ENCODE results near the gene PGF. TPM values are rescaled to one million over a fixed set of nuclear protein-coding genes. Genes with fewer than 3 reads are reported as not detected.
"Not testable (repeated sequence)": the region's sequence is repeated elsewhere in the genome, so short reads cannot be mapped to it uniquely, and the experiment has no call there.

Gene PGF
- total RNA-seq, 1 donor from 2014 or later: 12.4 TPM

- intact Hi-C loops (cut with DNase I): no loop called here
- no peak for DNase-seq (ENCODE audit: low spot score)
Observed at GRCh38 chr14:74934041-74934440, 21.4 kb downstream of the PGF start.

GRCh38 chr14:74932936-74933335, 22.5 kb downstream of the PGF start:
- intact Hi-C loops (cut with DNase I); DNase-seq (ENCODE audit: low spot score): not testable (repeated sequence)
- ATAC-seq: peak; percentile 29

More at GRCh38 chr14:74934041-74934440, 21.4 kb downstream of the PGF start:
- no peak for ATAC-seq

DNA sequence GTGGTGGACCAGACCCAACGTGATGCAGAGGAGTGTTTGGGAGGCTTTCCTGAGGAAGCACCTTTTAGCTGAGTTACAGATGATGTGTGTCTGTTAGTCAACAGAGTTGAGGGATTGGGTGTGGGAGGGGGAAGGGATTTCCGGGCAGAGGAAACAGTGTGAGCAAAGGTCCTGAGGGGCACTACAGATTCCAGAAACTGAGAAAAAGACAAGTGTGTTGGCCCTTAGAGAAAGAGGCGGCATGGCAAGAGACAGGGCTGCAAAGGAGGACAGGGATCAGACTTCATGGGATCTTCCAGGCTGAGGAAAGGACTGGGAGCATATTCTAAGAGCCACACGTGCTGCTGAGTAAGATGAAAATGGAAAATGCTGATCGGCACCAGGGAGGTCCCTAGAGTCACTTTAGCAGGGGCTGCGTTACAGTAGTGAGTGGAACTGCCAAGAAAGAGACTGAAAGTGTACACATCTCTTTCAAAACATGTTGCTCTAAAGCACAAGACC, 22.9 kb downstream of the PGF start:
- ATAC-seq (peak; percentile 95), DNase-seq (ENCODE audit: low spot score) (no peak)
- intact Hi-C loops (cut with DNase I): no loop called here

DNA sequence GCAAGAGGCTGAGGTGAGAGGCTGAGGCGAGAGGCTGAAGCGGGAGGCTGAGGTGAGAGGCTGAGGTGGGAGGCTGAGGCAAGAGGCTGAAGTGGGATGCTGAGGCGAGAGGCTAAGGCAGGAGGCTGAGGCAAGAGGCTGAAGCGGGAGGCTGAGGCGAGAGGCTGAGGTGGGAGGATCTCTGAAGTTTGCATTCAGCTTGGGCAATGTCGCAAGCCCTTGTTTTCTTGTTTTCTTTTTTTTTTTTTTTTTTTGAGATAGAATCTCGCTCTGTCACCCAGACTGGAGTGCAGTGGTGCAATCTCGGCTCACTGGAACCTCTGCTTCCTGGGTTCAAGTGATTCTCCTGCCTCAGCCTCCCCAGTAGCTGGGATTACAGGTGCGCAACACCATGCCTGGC, 23.7 kb downstream of the PGF start:
- ATAC-seq; DNase-seq (ENCODE audit: low spot score); intact Hi-C loops (cut with DNase I): not testable (repeated sequence)

GRCh38 chr14:74929242-74929641, 26.2 kb downstream of the PGF start:
- ATAC-seq (no peak), DNase-seq (ENCODE audit: low spot score) (no peak)
- intact Hi-C loops (cut with DNase I): no loop called here

DNA sequence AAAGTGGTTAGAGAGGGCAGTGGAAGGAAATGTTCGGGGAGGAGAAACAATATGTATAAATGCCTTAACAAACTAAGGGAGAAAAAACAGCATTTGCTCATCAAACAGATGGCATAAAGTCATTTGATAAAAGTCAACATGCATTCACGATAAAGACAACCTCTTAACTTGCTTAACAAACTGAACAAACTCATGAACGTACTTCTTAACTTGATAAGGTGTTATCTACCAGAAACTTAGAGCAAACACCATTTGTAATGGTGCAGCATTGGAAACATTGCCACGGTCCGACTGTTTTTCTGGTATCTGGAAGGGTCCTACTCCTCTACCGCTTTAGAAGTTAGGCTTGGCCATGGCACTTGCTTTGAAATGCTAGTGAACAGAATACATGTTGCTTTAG, 28.2 kb downstream of the PGF start:
- intact Hi-C loops (cut with DNase I): no loop called here
- ATAC-seq: no peak
- no peak for DNase-seq (ENCODE audit: low spot score)

GRCh38 chr14:74924061-74924460, 31.3 kb downstream of the PGF start:
- DNase-seq (ENCODE audit: low spot score): no peak
- intact Hi-C loops (cut with DNase I): no loop called here

GRCh38 chr14:74922752-74923401, 32.5 kb downstream of the PGF start, which contains the start of gene RPS6KL1:
Gene RPS6KL1 (minus strand): TSS chr14:74923260. CDS start chr14:74921541, 1,719 bp downstream.
- ATAC-seq (peak; percentile 90), DNase-seq (ENCODE audit: low spot score) (peak; percentile 85)
- intact Hi-C loops (cut with DNase I): no loop called here

More at GRCh38 chr14:74924061-74924460, 31.3 kb downstream of the PGF start:
- no peak for ATAC-seq

DNA sequence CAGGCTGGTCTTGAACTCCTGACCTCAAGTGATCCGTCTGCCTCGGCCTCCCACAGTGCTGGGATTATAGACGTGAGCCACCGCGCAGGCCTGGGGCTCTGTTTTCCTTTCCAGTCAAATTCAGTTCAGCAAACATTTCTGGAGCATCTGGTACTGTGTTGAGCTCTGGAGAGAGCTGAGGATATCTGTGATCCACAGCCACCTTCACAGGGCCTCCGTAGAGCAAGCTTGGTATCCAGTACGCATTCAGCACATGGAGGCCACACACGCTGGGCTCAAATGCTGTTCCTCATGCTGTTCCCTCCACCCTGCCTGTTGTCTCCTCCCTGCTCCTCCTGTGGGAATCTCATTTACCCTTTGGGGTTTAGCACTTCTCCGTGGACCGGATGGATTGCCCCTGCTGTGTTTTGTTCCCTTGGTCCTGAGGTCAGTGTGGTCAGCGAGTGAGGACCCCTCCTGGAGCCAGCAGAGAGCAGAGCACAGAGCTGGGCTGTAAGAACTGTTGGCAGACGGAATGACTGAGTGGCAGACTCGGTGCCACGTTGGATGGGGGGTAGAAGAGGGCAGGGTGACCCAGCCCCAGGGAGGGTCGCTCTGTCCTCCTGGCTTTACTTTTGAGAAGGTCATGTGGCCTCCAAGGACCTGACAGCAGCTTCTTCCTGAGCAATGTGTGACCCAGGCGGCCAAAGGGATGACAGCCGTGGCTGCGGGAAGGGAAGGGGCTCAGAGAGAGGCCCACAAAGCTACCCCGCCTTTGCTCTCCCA, 33.2 kb downstream of the PGF start:
- intact Hi-C loops (cut with DNase I): no loop called here
- no peak for DNase-seq (ENCODE audit: low spot score)
- ATAC-seq: no peak

DNA sequence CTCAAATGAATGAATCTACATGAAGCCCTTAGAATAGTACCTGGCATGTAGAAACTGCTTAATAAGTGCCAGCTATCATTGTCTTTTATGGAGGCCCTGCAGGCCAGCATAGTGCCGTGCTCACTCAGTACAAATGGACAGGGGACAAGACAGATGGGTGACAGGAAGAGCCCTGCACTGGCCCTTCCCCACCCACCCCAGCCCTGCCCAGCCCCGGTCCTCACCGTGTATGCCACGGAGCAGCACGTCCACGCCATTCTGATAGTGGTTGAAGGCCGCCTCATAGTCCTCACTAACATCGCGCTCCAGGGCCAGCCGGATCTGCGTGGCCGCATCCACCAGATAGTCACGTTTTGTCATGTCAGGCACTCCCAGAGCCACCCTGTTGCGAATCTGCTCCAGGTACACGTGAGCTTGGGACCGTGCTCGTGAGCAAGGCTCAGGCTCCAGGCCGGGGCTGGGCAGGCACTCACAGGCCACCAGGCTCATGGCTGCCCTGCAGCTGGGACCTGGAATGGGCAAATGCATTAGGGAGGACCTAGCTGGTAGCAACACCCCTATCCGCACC, 34.3 kb downstream of the PGF start:
- DNase-seq (ENCODE audit: low spot score) (no peak), ATAC-seq (no peak)
- intact Hi-C loops (cut with DNase I): no loop called here

- DNase-seq (ENCODE audit: low spot score) (no peak), ATAC-seq (no peak)
- intact Hi-C loops (cut with DNase I): no loop called here
Observed at GRCh38 chr14:74920281-74920680, 35.1 kb downstream of the PGF start.

- ATAC-seq: no peak
- no peak for DNase-seq (ENCODE audit: low spot score)
- intact Hi-C loops (cut with DNase I): loop anchor here (10.0 kb wide), 1 partner anchor 165 kb away; no protein-coding TSS in a partner anchor
Observed at GRCh38 chr14:74919421-74920165, 35.8 kb downstream of the PGF start.

GRCh38 chr14:74918380-74918779, 37.0 kb downstream of the PGF start:
- DNase-seq (ENCODE audit: low spot score) (no peak), ATAC-seq (no peak)
- intact Hi-C loops (cut with DNase I): loop anchor here (10.0 kb wide), 1 partner anchor 166 kb away; no protein-coding TSS in a partner anchor

DNA sequence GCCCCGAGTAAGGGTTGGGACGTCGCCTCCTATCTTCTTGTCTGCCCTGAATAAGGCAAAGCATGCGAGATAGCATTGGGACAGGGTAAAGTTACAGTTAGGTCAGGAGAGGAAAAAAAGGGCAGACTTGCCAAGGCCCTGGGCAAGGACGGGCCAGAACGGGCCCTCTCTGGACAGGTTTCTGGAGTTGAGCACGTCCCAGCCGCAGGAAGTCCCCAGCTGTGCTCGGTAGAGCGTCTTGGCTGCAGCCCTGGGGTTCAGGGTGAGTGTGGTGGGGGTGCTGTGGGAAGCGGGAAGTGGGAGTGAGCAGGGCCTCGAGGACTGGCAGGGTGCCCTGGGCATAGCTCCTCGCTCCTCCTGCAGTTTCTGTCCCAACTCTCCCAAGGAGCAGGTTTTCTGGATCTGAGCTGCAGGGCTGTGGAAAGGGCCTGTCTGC, 37.7 kb downstream of the PGF start:
- DNase-seq (ENCODE audit: low spot score) (peak; percentile 79), ATAC-seq (peak; percentile 69)
- intact Hi-C loops (cut with DNase I): loop anchor here (10.0 kb wide), 1 partner anchor 167 kb away; no protein-coding TSS in a partner anchor

GRCh38 chr14:74917178-74917543, 38.2 kb downstream of the PGF start:
- intact Hi-C loops (cut with DNase I): loop anchor here (10.0 kb wide), 1 partner anchor 168 kb away; no protein-coding TSS in a partner anchor

DNA sequence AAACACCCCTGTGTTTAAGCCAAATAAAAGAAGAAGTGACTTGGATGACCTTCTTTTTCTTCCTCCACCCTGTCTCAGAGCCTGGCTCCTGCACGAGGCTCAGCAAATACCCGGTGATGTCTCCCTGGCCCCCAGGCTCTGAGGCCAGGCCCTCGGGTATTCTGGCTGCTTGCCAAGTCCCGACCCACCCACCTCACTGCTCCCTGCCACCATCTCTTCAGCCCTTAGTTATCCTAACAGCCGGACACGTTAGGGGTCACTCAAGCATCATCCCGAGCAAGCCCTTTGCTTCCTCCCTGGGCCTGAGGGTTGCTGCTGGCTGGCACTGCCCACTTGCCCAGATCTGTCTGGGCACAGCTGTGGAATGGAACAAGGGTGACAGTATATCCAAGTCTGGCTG, 39.6 kb downstream of the PGF start:
- intact Hi-C loops (cut with DNase I): loop anchor here (10.0 kb wide), 1 partner anchor 169 kb away; no protein-coding TSS in a partner anchor

More at GRCh38 chr14:74917178-74917543, 38.2 kb downstream of the PGF start:
- DNase-seq (ENCODE audit: low spot score): no peak
- no peak for ATAC-seq

DNA sequence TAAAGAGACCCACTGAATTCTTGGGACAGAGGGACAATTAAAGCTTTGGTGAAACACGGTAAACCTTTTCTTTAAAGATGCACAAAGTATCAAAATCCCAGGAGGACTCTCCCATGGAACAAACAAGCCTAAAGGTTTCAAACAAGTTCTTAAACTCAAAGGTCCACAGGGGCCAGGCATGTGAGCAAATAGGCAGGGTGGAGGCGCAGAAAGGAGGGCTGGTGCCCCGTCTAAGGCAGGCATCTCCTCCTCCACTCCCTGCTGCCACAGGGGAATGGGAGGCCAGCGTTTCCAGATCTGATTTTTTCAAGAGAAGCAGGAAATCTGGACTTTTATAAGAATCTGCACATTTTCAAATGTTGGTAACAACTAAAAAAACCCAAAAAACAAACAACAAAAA, 40.0 kb downstream of the PGF start:
- intact Hi-C loops (cut with DNase I): loop anchor here (10.0 kb wide), 1 partner anchor 169 kb away; no protein-coding TSS in a partner anchor
- ATAC-seq: no peak
- DNase-seq (ENCODE audit: low spot score): no peak

More for the DNA sequence above, 39.6 kb downstream of the PGF start:
- ATAC-seq (no peak), DNase-seq (ENCODE audit: low spot score) (no peak)

DNA sequence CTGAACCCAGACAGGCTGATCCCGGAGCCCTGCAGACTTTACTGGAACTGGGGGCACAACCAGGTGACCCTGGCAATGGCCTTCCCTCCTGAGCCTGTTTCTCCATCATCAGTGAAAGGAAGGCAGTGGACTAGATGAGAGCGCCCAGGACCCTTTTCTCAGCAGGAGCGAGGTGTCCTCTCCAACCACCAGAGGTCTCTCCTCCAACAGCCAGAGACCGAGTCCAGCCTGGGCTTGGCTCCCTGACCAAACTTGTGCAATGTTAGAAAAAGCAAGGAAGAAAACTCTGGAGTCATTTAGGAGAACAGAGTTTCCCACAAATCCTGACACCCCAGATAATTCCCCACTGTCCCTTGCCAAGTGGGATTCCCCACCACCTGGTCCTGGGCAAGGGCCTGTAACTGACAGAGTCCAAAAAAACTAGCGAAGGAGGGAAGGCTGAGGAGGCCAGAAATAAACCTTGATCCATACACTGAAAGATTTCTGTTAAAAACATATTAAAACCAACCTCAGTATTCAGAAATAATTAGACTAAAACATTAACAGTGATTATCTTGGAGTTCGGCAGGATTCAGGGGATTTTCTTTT, 41.3 kb downstream of the PGF start:
- DNase-seq (ENCODE audit: low spot score) (peak; percentile 86), ATAC-seq (peak; percentile 83)
- intact Hi-C loops (cut with DNase I): loop anchor here (10.0 kb wide), 1 partner anchor 171 kb away; no protein-coding TSS in a partner anchor

All from sciatic nerve (tissue), 2 donors.